ENCODE measurements around the gene DHODH.
"Not testable (repeated sequence)": the region's sequence is repeated elsewhere in the genome, so short reads cannot be mapped to it uniquely, and the experiment has no call there.

DHODH gene

DNA sequence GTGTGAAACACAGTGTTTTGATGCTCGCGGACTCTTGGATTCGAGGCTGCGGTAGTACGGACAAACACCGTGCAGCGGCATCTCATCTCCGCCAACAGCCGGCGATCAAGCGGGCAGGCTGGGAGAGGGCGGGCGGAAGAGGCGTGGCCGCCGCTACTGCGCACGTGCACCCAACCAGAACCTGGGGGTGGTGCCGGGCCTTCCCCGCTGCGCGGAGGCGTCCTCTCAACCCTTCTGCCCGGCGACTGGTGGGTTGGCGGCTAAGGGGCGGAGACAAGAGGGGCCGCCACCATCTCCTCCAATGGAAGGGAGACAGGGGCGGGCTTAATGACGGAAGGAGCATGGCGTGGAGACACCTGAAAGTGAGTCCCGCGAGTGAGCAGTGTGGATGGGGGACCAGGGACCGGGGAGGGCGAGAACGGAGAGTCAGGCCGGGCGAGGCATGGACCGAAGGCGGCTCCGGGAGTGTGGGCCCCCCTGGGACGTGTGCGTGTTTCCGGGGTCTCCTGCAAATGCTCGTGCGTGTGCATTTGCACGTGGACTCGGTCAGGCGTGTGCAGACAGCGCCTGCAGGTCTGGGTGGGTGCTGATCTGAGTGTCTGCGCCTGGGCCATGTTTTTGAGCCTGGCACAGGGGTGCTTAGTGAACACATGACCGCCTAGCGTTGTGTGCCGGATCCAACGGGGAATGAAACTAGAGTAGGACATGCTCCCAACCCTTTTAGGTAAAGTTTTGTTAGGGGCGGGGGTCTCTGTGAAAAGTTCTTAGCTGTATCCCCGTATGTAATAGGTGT, at the start of gene DHODH:
Gene DHODH (plus strand): TSS at position 321 of the 793 bp plus-strand sequence. CDS start 21 bp downstream, at position 342.
- DNase-seq (ENCODE audit: low read depth) = peak; percentile 78

DNA sequence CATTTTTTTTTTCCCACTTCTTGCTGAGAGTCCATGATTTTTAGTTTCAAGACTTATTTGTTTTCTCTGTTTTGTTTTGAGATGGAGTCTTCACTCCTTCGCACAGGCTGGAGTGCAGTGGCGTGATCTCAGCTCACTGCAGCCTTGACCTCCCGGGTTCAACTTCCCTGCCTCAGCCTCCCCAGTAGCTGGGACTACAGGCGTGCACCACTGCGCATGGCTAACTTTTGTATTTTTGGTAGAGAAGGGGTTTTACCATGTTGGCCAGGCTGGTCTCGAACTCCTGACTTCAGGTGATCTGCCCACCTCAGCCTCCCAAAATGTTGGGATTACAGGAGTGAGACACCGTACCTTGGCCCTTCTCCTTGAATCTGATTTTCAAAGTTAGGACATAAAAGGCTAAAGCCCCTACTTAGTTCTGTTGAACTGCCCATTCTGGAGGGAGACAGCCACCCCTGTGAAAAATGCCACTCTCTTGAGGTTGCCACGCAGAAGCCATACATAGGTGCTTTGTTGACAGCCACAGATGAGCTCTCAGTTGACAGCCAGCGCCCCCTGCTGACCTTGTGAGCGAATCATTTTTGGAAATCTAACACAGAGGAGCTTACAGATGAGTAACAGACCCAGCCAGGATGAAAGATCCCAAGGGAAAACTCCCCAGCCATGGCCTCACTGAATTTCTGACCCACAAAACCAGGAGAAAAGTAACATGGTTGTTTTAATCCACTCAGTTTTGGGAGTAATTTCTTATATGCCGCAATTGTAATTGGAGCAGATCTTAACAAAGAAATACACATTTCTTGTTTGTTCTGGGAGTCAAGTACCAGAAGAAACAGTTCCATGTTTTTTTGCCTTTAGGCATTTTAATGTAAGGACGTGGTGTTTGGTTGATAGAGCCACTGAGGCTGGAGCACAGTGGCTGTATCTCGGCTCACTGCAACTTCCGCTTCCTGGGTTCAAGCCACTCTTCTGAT, 47.2 kb upstream of the DHODH start:
- peak; percentile 73 for DNase-seq (ENCODE audit: low read depth)

DNA sequence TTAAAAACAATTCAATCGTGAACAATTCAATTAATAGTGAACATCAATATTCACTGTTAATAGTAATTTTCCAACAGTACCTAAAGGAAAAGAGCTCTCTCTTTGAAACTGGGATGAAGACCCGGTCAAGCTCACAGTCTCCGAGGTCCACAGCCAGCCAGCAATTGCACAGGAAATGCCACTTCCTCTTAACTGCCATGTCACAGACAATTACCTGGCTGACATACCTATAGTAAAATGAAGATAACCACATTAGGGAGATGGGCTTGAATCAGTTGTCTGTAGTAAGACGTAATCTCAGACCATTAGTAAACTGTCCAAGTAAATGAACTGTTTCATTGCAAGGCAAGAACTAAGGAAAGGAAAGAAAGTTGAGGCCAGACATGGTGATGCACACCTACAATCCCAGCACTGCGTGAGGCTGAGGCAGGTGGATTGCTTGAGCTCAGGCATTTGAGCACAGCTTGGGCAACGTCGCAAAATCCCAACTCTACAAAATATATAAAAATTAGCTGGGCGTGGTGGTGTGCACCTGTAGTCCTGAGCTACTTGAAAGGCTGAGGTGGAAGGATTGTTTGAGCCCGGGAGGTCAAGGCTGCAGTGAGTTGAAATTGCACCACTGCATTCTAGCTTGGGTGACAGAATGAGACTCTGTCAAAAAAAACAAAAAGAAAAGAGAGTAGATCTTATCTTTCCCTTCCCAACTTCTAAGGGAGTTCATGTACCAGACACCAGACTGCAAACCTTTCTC, 45.2 kb upstream of the DHODH start:
- no peak for DNase-seq (ENCODE audit: low read depth)

DNA sequence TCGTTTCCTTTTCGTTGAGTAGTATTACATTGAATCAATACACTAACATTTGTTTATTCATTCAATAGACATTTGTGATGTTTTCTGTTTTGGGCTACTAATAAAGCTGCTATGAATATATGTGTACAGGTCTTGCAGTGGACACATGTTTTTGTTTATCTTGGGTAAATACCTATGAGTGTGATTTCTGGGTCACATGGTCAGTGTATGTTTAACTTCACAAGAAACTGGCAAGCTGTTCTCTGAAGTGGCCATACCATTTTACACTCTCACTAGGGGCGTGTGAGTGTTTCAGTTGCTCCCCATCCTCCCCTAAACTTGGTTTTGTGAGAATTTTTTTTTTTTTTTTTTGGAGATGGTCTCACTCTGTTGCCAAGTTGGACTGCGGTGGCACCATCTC, 43.3 kb upstream of the DHODH start:
- no peak for DNase-seq (ENCODE audit: low read depth)

DNA sequence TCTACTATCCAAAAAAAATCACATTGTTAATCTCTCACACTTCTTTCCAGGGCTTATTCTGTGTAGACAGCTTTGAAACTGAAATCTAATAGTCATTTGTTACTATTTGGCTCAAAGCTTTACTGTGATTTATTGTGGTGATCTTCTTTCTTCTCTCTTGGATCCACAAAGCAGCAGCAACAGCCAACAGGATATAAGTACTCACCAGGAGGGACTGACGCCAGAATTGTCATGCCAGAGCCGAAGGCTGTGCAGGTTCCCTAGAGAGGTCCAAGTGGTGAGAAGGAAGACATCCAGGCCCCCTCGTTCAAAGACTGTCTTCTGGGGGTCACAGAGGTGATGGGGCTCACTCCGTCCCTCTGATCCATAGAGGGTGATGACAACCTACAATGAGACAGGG, 41.6 kb upstream of the DHODH start:
- DNase-seq (ENCODE audit: low read depth) = no peak

DNA sequence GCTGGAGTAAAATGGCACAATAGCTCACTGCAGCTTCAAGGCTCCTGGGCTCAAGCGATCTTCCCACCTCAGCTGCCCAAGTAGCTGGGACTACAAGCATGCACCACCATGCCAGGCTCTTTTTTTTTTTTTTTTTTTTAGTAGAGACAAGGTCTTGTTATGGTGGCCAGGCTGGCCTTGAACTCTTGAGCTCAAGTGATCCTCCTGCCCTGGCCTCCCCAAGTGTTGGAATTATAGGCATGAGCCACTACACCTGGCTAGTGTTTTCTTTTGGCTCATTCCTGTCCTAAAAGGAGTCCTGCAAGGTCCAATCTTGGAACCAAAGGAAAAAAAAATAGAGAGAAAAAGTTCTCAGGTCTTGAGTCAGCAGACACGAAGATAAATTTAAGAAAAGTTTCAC, 39.2 kb upstream of the DHODH start:
- DNase-seq (ENCODE audit: low read depth) = no peak

DNA sequence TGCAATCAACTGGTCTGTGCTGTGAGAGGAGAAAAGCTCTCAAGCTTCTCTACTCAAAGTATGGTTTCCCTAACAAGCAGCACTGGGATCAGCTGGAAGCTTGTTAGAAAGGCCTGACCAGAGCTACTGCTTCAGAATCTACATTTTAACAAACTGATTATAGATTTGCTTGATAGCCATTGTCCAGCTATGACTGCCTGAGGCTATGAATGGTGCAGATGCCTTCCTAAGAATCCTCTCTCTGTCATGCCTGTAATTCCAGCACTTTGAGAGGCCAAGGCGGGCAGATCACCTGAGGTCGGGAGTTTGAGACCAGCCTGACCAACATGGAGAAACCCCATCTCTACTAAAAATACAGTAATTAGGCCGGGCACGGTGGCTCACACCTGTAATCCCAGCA, 37.0 kb upstream of the DHODH start:
- DNase-seq (ENCODE audit: low read depth) = no peak

DNA sequence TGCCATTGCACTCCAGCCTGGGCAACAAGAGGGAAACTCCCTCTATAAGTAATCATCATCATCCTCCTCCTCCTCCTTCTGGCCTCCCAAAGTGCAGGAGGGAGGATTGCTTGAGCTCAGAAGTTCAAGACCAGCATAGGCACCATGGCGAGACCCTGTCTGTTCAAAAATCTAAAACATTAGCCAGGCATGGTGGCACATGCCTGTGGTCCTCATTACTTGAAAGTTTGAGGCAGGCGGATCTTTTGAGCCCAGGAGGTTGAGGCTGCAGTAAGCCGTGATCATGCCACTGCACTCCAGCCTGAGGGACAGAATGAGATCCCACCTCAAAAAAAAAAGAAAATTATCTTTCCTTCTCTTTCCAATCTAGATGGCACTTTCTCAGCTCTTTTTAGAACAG, 36.2 kb upstream of the DHODH start:
- no peak for DNase-seq (ENCODE audit: low read depth)

DNA sequence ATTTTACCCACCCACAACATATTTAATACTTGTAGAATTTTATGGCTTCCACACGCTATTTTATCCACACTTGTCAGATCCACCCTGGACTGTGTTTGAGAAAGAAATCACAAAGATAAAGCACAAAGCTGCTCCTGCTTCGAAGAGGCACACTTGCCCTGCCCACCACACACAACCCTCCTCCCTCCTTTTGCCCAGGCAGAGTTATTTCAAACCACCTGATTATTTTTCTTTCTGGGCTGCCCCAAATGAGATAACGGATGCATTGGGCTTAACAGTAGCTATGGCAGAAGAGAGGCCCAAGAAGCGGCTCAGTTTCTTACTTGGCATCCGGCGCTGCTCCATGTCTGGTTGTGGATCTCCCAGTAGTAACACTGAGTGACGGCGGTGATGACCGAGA, 35.5 kb upstream of the DHODH start:
- no peak for DNase-seq (ENCODE audit: low read depth)

DNA sequence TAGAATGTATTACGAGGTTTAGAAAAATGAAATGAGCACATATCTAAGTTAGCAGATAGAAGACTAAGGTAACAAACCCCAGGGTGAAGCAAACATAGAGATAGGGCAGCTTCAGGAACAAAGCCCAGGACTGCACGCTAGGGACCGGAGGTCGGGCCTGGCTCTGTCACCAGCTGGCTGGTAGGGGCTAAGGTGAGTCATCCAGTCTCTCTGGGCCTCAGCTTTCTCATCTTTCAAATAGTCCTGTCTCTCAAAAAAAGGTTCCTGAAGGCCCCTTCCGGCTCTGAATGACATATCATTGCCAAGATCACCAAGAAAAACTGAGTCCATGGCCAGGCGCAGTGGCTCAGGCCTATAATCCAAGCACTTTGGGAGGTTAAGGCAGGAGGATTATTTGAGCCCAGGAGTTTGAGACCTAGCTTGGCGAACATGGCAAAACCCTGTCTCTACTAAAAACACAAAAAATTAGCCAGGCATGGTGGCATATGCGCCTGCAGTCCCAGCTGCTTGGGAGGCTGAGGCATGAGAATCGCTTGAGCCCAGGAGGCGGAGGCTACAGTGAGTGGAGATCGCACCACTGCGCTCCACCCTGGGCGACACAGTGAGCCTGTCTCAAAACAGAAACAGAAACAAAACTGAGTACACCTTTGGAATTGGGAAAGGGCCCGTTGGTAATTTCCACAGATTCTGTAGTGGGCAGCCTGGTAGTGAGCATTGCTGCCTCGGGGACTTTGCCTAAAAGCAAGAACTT, 34.3 kb upstream of the DHODH start:
- DNase-seq (ENCODE audit: low read depth) = no peak

DNA sequence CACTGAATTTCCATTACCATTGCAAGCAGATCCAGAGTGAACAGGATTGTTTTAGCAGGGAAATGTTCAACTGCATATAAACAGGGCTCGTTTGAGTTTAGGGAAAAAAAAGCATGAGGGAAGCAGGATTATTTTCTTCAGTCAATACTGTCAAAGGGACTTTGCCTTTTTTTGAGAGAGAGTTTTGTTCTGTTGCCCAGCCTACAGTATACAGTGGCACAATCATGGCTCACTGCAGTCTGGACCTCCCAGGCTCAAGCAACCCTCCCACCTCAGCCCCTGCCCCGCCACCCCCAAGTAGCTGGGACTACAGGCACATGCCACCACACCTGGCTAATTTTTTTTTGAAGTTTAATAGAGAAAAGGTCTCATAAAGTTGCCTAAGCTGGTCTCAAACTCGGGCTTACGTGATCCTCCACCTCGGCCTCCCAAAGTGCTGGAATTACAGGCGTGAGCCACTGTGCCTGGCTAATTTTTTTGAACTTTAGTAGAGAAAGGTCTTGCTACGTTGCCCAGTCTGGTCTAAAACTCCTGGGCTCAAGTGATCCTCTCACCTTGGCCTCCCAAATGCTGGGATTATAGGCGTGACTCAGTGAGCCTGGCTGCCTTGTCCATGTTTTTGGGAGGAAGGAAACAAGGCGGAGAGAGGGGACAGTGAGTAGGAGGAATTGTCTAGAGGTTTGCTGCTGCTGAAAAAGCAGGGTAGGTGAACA, 23.1 kb upstream of the DHODH start:
- DNase-seq (ENCODE audit: low read depth) = no peak

DNA sequence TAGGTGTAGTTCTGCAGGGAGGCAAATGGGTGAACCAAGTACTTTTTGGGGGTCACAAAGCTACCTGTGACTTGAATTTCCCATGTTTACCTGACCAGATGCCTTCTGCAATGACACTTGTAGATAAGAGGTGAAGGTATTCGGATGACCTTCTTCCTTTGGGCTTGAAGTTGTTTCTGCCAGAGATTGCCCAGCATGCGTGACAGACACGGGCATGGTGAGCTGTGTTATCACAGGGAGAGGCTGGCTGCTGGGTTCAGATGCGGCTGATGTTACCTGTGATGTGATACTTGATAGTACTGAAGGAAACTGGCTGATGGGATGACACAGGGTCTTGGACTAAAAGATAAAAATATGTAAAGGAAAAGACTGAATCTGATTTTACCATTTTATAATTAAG, 22.4 kb upstream of the DHODH start:
- no peak for DNase-seq (ENCODE audit: low read depth)

DNA sequence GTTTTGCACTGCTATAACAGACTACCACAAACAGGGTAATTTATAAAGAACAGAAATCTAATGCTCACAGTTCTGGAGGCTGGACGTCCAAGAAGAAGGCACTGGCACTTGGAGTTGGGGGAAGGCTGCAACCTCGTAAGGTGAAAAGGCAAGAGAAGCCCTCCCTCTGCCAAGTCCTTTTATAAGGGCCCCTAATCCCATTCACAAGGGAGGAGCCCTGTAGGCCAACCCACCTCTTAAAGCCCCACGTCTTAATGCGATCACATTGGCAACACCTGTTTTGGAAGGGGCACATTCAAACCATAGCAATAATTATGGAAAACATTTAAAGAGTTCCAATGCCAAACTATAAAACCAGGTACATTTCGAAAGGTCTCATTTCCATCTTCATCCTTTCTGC, 13.5 kb upstream of the DHODH start:
- DNase-seq (ENCODE audit: low read depth) = no peak

DNA sequence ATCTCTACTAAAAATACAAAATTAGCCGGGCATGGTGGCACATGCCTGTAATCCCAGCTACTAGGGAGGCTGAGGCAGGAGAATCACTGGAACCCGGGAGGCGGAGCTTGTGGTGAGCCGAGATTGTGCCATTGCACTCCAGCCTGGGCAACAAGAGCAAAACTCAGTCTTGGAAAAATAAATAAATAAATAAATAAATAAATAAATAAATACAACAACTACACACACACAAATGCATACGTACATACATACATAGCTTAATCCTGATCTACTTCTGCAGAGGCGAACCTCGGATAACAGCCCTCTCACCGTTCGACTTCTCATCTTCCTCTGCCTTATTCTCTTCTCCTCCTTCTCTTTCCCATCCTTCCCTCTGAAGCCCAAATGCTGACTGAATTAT, 11.0 kb upstream of the DHODH start:
- DNase-seq (ENCODE audit: low read depth) = not testable (repeated sequence)

DNA sequence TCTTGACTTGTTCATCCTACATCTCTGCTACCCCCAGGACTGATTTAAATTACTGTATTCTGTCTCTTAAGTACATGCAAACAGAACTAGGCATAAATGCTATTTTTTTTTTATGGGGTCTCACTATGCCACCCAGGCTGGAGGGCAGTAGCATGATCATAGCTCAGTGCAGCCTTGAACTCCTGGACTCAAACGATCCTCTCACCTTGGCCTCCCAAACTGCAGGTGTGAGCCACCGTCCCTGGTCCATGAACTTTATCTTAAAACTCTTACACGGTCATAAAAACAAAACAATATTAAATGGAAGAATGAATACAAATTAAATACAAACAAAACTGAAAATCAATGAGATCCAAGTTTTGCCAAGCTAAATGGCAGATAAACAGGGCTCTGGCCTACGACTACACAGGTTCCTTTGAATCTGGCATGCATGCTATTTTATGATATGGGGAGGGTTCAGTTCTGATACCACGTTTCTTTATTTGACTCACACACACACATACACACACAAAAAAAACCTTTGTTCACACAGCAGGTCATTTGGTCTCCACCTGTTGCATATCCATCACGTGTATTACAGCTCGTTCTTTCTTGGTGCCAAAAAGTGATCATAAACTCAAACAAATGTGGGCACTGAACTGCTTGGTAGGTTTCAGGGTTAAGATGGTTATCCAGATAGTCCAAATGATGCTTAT, 7.2 kb upstream of the DHODH start:
- DNase-seq (ENCODE audit: low read depth) = no peak

DNA sequence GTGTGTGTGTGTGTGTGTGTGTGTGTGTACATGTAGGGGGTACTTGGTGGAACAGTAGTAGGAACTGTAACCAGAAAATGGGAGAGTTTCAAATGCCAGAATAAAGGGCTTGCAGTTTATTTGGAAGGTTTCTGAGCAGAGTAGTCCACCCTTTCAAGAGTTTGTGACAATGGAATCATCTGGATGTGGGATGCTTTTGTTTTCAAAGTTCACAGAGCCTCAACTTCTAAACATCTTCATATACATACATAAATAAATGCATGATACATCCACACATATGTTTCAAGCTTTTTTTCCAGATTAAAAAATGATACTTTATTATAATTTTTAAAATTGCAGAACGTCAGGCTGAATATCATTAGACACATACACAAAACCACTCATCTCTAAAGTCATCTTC, 5.9 kb upstream of the DHODH start:
- no peak for DNase-seq (ENCODE audit: low read depth)

DNA sequence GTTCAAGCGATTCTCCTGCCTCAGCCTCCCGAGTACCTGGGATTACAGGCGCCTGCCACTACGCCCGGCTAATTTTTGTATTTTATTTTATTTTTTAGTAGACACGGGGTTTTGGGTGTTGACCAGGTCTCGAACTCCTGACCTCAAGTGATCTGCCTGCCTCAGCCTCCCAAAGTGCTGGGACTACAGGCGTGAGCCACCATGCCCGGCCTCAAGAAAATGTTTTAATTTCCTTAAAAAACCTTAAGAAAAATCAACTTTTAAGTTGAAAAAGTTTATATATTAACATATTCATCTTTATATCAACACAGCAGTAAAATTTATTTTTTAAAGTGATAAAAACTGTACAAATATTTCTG, 500 bp upstream of the DHODH start:
- not testable (repeated sequence) for DNase-seq (ENCODE audit: low read depth)

DNA sequence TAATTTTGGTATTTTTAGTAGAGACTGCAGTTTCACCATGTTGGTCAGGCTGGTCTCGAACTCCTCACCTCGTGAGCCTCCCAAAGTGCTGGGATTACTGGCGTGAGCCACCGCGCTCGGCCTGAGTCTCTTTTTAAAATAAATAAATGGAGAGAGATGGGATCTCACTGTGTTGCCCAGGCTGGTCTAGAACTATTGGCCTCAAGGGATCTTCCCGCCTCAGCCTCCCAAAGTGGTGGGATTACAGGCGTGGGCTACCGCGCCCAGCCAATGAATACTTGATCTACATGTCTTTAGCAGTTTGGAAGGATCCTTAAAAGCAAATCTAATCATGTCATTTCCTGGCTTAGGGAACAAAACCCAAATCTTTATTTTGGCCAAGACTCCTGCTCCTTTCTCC, 1.2 kb downstream of the DHODH start:
- no peak for DNase-seq (ENCODE audit: low read depth)

DNA sequence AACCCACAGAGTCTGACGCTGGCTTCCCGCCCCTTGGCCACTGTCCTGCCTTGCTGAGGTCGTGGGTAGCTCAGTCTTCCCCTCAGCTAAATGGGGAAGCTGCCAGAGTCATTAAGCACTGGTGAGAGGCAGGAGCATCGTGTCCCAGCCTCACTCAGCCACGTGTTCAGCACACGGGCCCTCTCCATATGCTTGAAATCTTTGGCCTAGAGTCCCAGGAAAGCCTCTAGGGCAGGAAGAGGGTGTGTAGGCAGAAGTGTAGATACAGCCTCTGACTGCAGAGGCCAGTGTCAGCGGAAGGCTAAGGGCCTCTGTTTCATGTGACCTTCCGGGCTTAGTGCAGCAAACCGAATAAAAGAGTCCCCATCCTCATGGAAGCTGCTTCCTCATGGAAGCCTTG, 4.1 kb downstream of the DHODH start:
- DNase-seq (ENCODE audit: low read depth) = no peak

DNA sequence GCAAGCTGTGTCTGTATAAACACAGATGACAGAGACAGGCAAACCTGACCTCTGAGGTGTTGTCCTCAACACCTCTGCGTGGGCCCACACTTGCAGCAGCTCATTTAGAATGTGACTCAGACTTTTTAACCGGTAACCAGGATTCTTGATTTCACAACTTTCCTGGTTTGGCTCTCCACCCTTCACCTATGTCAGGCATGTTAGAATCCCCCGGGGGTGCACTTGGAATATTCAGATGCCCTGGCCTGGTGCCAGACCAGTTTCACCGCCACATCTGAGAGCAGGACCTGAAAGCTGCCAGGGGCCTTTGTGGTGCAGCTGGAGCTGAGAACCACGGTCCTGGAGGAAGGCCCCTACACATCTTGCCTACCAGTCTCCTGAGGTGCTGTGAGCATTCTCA, 4.8 kb downstream of the DHODH start:
- no peak for DNase-seq (ENCODE audit: low read depth)
